K562 (cell line): ENCODE results near the gene KLK13. TPM values are rescaled to one million over a fixed set of nuclear protein-coding genes. Genes with fewer than 3 reads are reported as not detected.

Source experiments
- ETV5 ChIP-seq: sonication (generic); formaldehyde crosslinking; IDR thresholded peaks from 2 replicates; pipeline ENCODE4 v1.4.0; 2020; ENCODE audit warnings: low read depth, mild to moderate bottlenecking, missing genetic modification reagents
- FOXK1 ChIP-seq: sonication (generic); formaldehyde crosslinking; IDR thresholded peaks from 2 replicates; pipeline ENCODE4 v1.8.0; 2022; ENCODE audit warnings: missing genetic modification reagents, mild to moderate bottlenecking, borderline replicate concordance
- HDAC6 ChIP-seq: IDR thresholded peaks from 2 replicates; pipeline ENCODE4 v1.6.1; 2012; ENCODE audit warnings: low read depth, mild to moderate bottlenecking, control low read depth, inconsistent platforms, low read length, moderate library complexity
- KHSRP ChIP-seq: fragments of 450-650 bp; IDR thresholded peaks from 2 replicates; pipeline ENCODE4 v1.6.1; 2017
- MNT ChIP-seq, 2 experiments: fragments of 450-650 bp; conservative IDR thresholded peaks; 2 replicates each; pipeline ENCODE4 v1.6.1; 2017; ENCODE audit warnings: mild to moderate bottlenecking in 2 of 2, moderate library complexity in 2 of 2
- NR4A1 ChIP-seq, 2 experiments: fragments of 250-450 bp in 1 of 2; fragments of 450-650 bp in 1 of 2; sonication (Bioruptor Pico) in 1 of 2; IDR thresholded peaks; 2 replicates each; pipeline versions ENCODE4 v1.4.0 to v1.6.1; 2016 to 2020; ENCODE audit warnings: mild to moderate bottlenecking in 2 of 2, missing compliant biosample characterization in 1 of 2, missing genetic modification characterization in 1 of 2, moderate library complexity in 1 of 2
- TCF7L2 ChIP-seq: fragments of 150-350 bp; IDR thresholded peaks from 2 replicates; pipeline ENCODE4 v1.6.1; 2016; ENCODE audit warnings: low read depth, mild to moderate bottlenecking, low read length, moderate library complexity
- ZNF165 ChIP-seq: fragments of 250-450 bp; sonication (Bioruptor Pico); IDR thresholded peaks from 2 replicates; pipeline ENCODE4 v1.4.0; 2020; ENCODE audit warnings: borderline replicate concordance
- ZNF253 ChIP-seq: fragments of 250-450 bp; sonication (Bioruptor Pico); conservative IDR thresholded peaks from 2 replicates; pipeline ENCODE4 v1.6.1; 2021; ENCODE audit warnings: mild to moderate bottlenecking
- ZNF311 ChIP-seq: fragments of 250-450 bp; sonication (Bioruptor Pico); IDR thresholded peaks from 2 replicates; pipeline ENCODE4 v1.4.0; 2020; ENCODE audit warnings: mild to moderate bottlenecking, moderate library complexity
- ZNF449 ChIP-seq: fragments of 250-450 bp; sonication (Bioruptor Pico); IDR thresholded peaks from 2 replicates; pipeline ENCODE4 v1.8.0; 2022; ENCODE audit warnings: moderate library complexity, mild to moderate bottlenecking, inconsistent platforms
- ZSCAN32 ChIP-seq: fragments of 450-650 bp; formaldehyde crosslinking; IDR thresholded peaks from 2 replicates; pipeline ENCODE4 v1.4.0; 2020; ENCODE audit warnings: mild to moderate bottlenecking, moderate library complexity
- polyA plus RNA-seq, 8 experiments: library from polyadenylated mRNA; depleted of rRNA in 4 of 8; stranded (reverse) in 5 of 8; unstranded in 3 of 8; fragments of >200 nt; fragmentation: Nextera tagmentation in 2 of 8; fragmentation: Illumina TruSeq in 1 of 8; extraction: Ambion mirVana in 2 of 8; extraction: Trizol in 1 of 8; gene quantifications; 2 replicates each; pipeline versions ENCODE4 v1.2.1 to v1.2.3, GENCODE V29; 2011 to 2014; ENCODE audit warnings: inconsistent platforms in 1 of 8, missing spikeins in 1 of 8
- total RNA-seq, 7 experiments: library from RNA; depleted of rRNA in 6 of 7; stranded (reverse); fragments of >200 nt in 6 of 7; fragmentation: Illumina TruSeq in 2 of 7; extraction: Trizol in 2 of 7; gene quantifications; 2 replicates each; pipeline versions ENCODE4 v1.2.1 to v1.2.3, GENCODE V29; 2011 to 2021; ENCODE audit warnings: low replicate concordance in 1 of 7
- TF ChIP-seq, protein P1 (sequence below): fragments of 200-600 bp; sonication (generic); IDR thresholded peaks from one replicate; pipeline ENCODE4 v1.6.1; 2012; ENCODE audit warnings: mild to moderate bottlenecking, low read depth, low read length, inconsistent platforms

Gene KLK13
- total and polyA plus RNA-seq, 9 of the 15 experiments (the other 6 are each of a cell fraction or from before 2014, with no cell fraction given), result 0.72 to 9.0 (median 2.3) TPM

DNA sequence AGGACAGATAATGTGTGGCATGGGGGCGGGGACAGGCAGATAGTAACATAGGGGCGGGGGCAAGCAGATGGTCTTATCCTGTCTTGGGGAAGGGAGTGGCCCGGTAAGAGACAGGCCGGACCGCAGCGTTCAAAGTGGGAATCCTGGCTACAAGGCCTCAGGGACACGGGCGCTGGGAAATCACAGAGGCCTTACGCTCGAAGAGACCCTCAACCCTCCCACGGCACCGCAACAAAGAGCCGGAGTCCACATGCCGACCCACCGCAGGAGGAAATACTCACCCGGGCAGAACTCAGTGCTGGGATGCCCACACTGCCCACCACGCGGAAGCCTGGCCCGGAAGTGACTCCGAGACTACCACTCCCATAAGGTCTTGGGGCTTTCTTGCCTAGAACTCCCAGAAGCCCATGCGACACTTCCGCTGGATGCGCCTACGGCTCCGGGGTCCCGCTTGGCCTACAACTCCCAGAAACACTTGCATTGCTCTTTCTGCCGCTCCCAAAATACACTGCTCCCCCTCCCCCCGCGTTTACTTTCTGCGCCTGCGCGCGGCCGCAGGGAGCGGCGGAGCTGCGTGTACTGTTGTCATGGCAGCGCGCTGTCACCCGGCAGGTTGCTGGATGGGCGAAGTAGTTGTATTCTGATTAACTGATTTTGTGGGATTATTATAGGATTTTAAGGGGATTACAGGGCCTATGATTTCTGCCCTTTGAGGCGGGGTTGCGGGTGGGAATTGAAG lies 43.3 kb upstream of the KLK13 start, which contains the start of gene CTU1 (continued):
- TF ChIP-seq NR4A1 (CRISPR knock-in tag; IDR thresholded peaks at IDR 0.05) (no peak), NR4A1 (tag; IDR thresholded peaks at IDR 0.05) (no peak), ZNF165 (CRISPR knock-in tag) (no peak), ZNF449 (CRISPR knock-in tag) (no peak), FOXK1 (CRISPR knock-in tag) (no peak), ZSCAN32 (CRISPR knock-in tag) (no peak), ZNF253 (no peak), ZNF311 (CRISPR knock-in tag) (no peak), TCF7L2 (no peak), KHSRP (no peak), HDAC6 (no peak), ETV5 (CRISPR knock-in tag) (peak; percentile 80), MNT (conservative IDR thresholded peaks at IDR 0.05) (peak; percentile 92 to 95)
- TF ChIP-seq, protein P1, sequence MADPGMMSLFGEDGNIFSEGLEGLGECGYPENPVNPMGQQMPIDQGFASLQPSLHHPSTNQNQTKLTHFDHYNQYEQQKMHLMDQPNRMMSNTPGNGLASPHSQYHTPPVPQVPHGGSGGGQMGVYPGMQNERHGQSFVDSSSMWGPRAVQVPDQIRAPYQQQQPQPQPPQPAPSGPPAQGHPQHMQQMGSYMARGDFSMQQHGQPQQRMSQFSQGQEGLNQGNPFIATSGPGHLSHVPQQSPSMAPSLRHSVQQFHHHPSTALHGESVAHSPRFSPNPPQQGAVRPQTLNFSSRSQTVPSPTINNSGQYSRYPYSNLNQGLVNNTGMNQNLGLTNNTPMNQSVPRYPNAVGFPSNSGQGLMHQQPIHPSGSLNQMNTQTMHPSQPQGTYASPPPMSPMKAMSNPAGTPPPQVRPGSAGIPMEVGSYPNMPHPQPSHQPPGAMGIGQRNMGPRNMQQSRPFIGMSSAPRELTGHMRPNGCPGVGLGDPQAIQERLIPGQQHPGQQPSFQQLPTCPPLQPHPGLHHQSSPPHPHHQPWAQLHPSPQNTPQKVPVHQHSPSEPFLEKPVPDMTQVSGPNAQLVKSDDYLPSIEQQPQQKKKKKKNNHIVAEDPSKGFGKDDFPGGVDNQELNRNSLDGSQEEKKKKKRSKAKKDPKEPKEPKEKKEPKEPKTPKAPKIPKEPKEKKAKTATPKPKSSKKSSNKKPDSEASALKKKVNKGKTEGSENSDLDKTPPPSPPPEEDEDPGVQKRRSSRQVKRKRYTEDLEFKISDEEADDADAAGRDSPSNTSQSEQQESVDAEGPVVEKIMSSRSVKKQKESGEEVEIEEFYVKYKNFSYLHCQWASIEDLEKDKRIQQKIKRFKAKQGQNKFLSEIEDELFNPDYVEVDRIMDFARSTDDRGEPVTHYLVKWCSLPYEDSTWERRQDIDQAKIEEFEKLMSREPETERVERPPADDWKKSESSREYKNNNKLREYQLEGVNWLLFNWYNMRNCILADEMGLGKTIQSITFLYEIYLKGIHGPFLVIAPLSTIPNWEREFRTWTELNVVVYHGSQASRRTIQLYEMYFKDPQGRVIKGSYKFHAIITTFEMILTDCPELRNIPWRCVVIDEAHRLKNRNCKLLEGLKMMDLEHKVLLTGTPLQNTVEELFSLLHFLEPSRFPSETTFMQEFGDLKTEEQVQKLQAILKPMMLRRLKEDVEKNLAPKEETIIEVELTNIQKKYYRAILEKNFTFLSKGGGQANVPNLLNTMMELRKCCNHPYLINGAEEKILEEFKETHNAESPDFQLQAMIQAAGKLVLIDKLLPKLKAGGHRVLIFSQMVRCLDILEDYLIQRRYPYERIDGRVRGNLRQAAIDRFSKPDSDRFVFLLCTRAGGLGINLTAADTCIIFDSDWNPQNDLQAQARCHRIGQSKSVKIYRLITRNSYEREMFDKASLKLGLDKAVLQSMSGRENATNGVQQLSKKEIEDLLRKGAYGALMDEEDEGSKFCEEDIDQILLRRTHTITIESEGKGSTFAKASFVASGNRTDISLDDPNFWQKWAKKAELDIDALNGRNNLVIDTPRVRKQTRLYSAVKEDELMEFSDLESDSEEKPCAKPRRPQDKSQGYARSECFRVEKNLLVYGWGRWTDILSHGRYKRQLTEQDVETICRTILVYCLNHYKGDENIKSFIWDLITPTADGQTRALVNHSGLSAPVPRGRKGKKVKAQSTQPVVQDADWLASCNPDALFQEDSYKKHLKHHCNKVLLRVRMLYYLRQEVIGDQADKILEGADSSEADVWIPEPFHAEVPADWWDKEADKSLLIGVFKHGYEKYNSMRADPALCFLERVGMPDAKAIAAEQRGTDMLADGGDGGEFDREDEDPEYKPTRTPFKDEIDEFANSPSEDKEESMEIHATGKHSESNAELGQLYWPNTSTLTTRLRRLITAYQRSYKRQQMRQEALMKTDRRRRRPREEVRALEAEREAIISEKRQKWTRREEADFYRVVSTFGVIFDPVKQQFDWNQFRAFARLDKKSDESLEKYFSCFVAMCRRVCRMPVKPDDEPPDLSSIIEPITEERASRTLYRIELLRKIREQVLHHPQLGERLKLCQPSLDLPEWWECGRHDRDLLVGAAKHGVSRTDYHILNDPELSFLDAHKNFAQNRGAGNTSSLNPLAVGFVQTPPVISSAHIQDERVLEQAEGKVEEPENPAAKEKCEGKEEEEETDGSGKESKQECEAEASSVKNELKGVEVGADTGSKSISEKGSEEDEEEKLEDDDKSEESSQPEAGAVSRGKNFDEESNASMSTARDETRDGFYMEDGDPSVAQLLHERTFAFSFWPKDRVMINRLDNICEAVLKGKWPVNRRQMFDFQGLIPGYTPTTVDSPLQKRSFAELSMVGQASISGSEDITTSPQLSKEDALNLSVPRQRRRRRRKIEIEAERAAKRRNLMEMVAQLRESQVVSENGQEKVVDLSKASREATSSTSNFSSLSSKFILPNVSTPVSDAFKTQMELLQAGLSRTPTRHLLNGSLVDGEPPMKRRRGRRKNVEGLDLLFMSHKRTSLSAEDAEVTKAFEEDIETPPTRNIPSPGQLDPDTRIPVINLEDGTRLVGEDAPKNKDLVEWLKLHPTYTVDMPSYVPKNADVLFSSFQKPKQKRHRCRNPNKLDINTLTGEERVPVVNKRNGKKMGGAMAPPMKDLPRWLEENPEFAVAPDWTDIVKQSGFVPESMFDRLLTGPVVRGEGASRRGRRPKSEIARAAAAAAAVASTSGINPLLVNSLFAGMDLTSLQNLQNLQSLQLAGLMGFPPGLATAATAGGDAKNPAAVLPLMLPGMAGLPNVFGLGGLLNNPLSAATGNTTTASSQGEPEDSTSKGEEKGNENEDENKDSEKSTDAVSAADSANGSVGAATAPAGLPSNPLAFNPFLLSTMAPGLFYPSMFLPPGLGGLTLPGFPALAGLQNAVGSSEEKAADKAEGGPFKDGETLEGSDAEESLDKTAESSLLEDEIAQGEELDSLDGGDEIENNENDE, result no peak
